ENCODE measurements around the gene TMED6.

- no peak for TF ChIP-seq POLR2AphosphoS5 (IDR thresholded peaks at IDR 0.05)
- TF ChIP-seq, protein P1, sequence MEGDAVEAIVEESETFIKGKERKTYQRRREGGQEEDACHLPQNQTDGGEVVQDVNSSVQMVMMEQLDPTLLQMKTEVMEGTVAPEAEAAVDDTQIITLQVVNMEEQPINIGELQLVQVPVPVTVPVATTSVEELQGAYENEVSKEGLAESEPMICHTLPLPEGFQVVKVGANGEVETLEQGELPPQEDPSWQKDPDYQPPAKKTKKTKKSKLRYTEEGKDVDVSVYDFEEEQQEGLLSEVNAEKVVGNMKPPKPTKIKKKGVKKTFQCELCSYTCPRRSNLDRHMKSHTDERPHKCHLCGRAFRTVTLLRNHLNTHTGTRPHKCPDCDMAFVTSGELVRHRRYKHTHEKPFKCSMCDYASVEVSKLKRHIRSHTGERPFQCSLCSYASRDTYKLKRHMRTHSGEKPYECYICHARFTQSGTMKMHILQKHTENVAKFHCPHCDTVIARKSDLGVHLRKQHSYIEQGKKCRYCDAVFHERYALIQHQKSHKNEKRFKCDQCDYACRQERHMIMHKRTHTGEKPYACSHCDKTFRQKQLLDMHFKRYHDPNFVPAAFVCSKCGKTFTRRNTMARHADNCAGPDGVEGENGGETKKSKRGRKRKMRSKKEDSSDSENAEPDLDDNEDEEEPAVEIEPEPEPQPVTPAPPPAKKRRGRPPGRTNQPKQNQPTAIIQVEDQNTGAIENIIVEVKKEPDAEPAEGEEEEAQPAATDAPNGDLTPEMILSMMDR (IDR thresholded peaks at IDR 0.05), result no peak
- no peak for TF ChIP-seq POLR2A (IDR thresholded peaks at IDR 0.05)
Observed at GRCh38 chr16:69346683-69347082, 4.9 kb downstream of the TMED6 start.

Measured in gastroesophageal sphincter (tissue), 3 donors.